GM06990 (cell line): ENCODE measurements around the gene RTRAF.

Experiments
- DNase-seq: peaks from one replicate; pipeline ENCODE4 v3.0.0-alpha.2; 2011; ENCODE audit not compliant: insufficient read length; ENCODE audit errors: extremely low read depth
- H3K27me3 ChIP-seq: replicated peaks from 2 replicates; pipeline ENCODE4 v1.6.0; 2011; ENCODE audit warnings: low read length; ENCODE audit not compliant: control insufficient read depth, insufficient read depth
- H3K36me3 ChIP-seq: 2 replicates; pipeline ENCODE4 v1.5.1; 2011; ENCODE audit warnings: low read length; ENCODE audit not compliant: control insufficient read depth, insufficient read depth
- H3K4me3 ChIP-seq: replicated peaks from 2 replicates; pipeline ENCODE4 v1.5.1; 2011; ENCODE audit warnings: low read depth, mild to moderate bottlenecking, control low read depth, low read length
- CTCF ChIP-seq: IDR thresholded peaks from 2 replicates; pipeline ENCODE4 v1.5.1; 2011; ENCODE audit warnings: low read length, control low read depth, mild to moderate bottlenecking, inconsistent platforms; ENCODE audit not compliant: insufficient read depth, poor library complexity, severe bottlenecking

Gene RTRAF

GRCh38 chr14:52008136-52008535 is 18.8 kb downstream of the RTRAF start:
- no peak for TF ChIP-seq CTCF
- H3K4me3 ChIP-seq = no peak overlapping the region
- peaks cover 31% of the 10 kb centered on the region for H3K36me3 ChIP-seq
- DNase-seq = no peak
- H3K27me3 ChIP-seq = no peaks in the 10 kb centered on the region

GRCh38 chr14:52010173-52010693 is 20.9 kb downstream of the RTRAF start:
- H3K4me3 ChIP-seq = no peak overlapping the region
- peaks cover 23% of the 10 kb centered on the region for H3K36me3 ChIP-seq
- no peaks in the 10 kb centered on the region for H3K27me3 ChIP-seq
- DNase-seq = no peak
- TF ChIP-seq CTCF = no peak

GRCh38 chr14:52011523-52011922 is 22.2 kb downstream of the RTRAF start:
- no peak for TF ChIP-seq CTCF
- H3K4me3 ChIP-seq = no peak overlapping the region
- no peaks in the 10 kb centered on the region for H3K27me3 ChIP-seq
- H3K36me3 ChIP-seq = peaks cover 21% of the 10 kb centered on the region
- no peak for DNase-seq

GRCh38 chr14:52012635-52013034 is 23.3 kb downstream of the RTRAF start:
- DNase-seq = no peak
- TF ChIP-seq CTCF = no peak
- H3K27me3 ChIP-seq = no peaks in the 10 kb centered on the region; the same call in 1 of the 2 replicates
- no peak overlapping the region for H3K4me3 ChIP-seq
- peaks cover 20% of the 10 kb centered on the region for H3K36me3 ChIP-seq

GRCh38 chr14:52013984-52014600 is 24.7 kb downstream of the RTRAF start:
- no peak for DNase-seq
- Histone ChIP-seq H3K27me3 (no peaks in the 10 kb centered on the region; the same call in 1 of the 2 replicates), H3K4me3 (no peak overlapping the region), H3K36me3 (peaks cover 12% of the 10 kb centered on the region)
- peak; percentile 53 for TF ChIP-seq CTCF
